Ascending aorta (tissue), 2 donors: ENCODE measurements around the gene KCNH5. TPM values are rescaled to one million over a fixed set of nuclear protein-coding genes. Genes with fewer than 3 reads are reported as not detected.

Experiments
- DNase-seq, 2 donors: peaks; one replicate each; pipeline ENCODE4 v3.0.0-alpha.2; 2019; ENCODE audit warnings: low spot score in 2 of 2
- H3K27ac ChIP-seq, 2 donors: fragments of 200-600 bp; sonication (generic); one replicate each; pipeline ENCODE4 v1.5.1; 2016 to 2017; ENCODE audit warnings: mild to moderate bottlenecking in 1 of 2
- H3K27me3 ChIP-seq: fragments of 200-600 bp; sonication (generic); one replicate; pipeline ENCODE4 v1.5.1; 2017
- H3K36me3 ChIP-seq, 2 donors: fragments of 200-600 bp; sonication (generic); one replicate each; pipeline ENCODE4 v1.5.1; 2016
- H3K4me1 ChIP-seq, 2 donors: fragments of 200-600 bp; sonication (generic); one replicate each; pipeline ENCODE4 v1.5.1; 2016 to 2017; ENCODE audit warnings: mild to moderate bottlenecking in 1 of 2
- H3K4me3 ChIP-seq, 2 donors: fragments of 200-600 bp; sonication (generic); one replicate each; pipeline ENCODE4 v1.5.1; 2016 to 2017; ENCODE audit warnings: mild to moderate bottlenecking in 1 of 2
- H3K9me3 ChIP-seq, 2 donors: fragments of 200-600 bp; sonication (generic); one replicate each; pipeline ENCODE4 v1.5.1; 2016
- intact Hi-C: fragments of 100-400 bp; cut with DNase I; formaldehyde crosslinking; loops from one replicate; pipeline ENCODE4 v1.15.1; 2023
- total RNA-seq: library from RNA; depleted of rRNA; stranded (reverse); fragments of >200 nt; gene quantifications from one replicate; pipeline ENCODE4 v1.1.0, GENCODE V29; 2016
- TF ChIP-seq, protein P1 (sequence below), 3 experiments: fragments of 200-600 bp in 2 of 3; fragments of 450-650 bp in 1 of 3; sonication (generic) in 2 of 3; IDR thresholded peaks; one replicate each; pipeline ENCODE4 v1.5.1; 2016 to 2019; ENCODE audit warnings: antibody characterized with exemption in 3 of 3, mild to moderate bottlenecking in 1 of 3, moderate library complexity in 1 of 3

Gene KCNH5
- total RNA-seq, 1 donor from 2014 or later = not detected

GRCh38 chr14:62665286-62665685 is 380.0 kb downstream of the KCNH5 start:
- H3K27me3 ChIP-seq = no peaks in the 10 kb centered on the region
- intact Hi-C loops = no loop called here

GRCh38 chr14:62663456-62663821 is 381.8 kb downstream of the KCNH5 start:
- TF ChIP-seq, protein P1, sequence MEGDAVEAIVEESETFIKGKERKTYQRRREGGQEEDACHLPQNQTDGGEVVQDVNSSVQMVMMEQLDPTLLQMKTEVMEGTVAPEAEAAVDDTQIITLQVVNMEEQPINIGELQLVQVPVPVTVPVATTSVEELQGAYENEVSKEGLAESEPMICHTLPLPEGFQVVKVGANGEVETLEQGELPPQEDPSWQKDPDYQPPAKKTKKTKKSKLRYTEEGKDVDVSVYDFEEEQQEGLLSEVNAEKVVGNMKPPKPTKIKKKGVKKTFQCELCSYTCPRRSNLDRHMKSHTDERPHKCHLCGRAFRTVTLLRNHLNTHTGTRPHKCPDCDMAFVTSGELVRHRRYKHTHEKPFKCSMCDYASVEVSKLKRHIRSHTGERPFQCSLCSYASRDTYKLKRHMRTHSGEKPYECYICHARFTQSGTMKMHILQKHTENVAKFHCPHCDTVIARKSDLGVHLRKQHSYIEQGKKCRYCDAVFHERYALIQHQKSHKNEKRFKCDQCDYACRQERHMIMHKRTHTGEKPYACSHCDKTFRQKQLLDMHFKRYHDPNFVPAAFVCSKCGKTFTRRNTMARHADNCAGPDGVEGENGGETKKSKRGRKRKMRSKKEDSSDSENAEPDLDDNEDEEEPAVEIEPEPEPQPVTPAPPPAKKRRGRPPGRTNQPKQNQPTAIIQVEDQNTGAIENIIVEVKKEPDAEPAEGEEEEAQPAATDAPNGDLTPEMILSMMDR (IDR thresholded peaks at IDR 0.05) = no peak
- no peak for DNase-seq
- Histone ChIP-seq H3K9me3 (no peaks in the 10 kb centered on the region), H3K36me3 (no peaks in the 10 kb centered on the region), H3K27me3 (no peaks in the 10 kb centered on the region), H3K4me1 (no peaks in the 10 kb centered on the region), H3K4me3 (no peak overlapping the region), H3K27ac (no peak overlapping the region)
- intact Hi-C loops = no loop called here

More at GRCh38 chr14:62665286-62665685, 380.0 kb downstream of the KCNH5 start:
- H3K9me3 ChIP-seq = no peaks in the 10 kb centered on the region
- H3K4me3 ChIP-seq = no peak overlapping the region
- H3K4me1 ChIP-seq = no peaks in the 10 kb centered on the region
- no peak for DNase-seq
- H3K27ac ChIP-seq = no peak overlapping the region
- H3K36me3 ChIP-seq = no peaks in the 10 kb centered on the region
- TF ChIP-seq, protein P1 (IDR thresholded peaks at IDR 0.05) = no peak

- H3K4me3 ChIP-seq = no peak overlapping the region
- no peaks in the 10 kb centered on the region for H3K36me3 ChIP-seq
- H3K27ac ChIP-seq = no peak overlapping the region
- TF ChIP-seq, protein P1 (IDR thresholded peaks at IDR 0.05) = no peak
- intact Hi-C loops = no loop called here
- no peaks in the 10 kb centered on the region for H3K27me3 ChIP-seq
- no peaks in the 10 kb centered on the region for H3K9me3 ChIP-seq
- no peak for DNase-seq
- no peaks in the 10 kb centered on the region for H3K4me1 ChIP-seq
These were observed 382.3 kb downstream of the KCNH5 start for GRCh38 chr14:62662811-62663455.

- Histone ChIP-seq H3K27me3 (no peaks in the 10 kb centered on the region), H3K9me3 (no peaks in the 10 kb centered on the region), H3K4me3 (no peak overlapping the region), H3K4me1 (no peaks in the 10 kb centered on the region), H3K36me3 (no peaks in the 10 kb centered on the region), H3K27ac (no peak overlapping the region)
- intact Hi-C loops = no loop called here
- TF ChIP-seq, protein P1 (IDR thresholded peaks at IDR 0.05) = no peak
- DNase-seq = no peak
These were observed 383.4 kb downstream of the KCNH5 start for GRCh38 chr14:62661818-62662217.

DNA sequence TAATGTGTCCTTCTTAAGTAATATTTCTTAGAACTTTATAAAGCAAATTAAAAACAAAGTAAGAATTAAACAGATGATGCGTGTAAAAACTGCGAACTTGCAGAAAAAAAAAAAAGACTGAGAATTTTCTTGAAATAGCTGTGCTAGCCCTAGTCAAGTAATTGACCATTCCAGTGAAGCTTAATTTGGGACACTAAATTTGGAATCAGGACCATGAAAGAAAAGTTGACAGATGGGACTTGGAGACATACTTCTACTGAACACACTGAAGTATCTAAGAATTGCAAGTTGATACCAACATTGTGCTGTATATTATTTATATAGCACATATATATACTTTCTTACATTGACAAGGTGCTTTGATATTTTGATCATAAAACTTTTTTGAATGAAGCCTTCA is 386.6 kb downstream of the KCNH5 start:
- intact Hi-C loops = no loop called here
- Histone ChIP-seq H3K4me1 (no peaks in the 10 kb centered on the region), H3K27me3 (no peaks in the 10 kb centered on the region), H3K36me3 (no peaks in the 10 kb centered on the region), H3K4me3 (no peak overlapping the region), H3K9me3 (no peaks in the 10 kb centered on the region), H3K27ac (no peak overlapping the region)
- TF ChIP-seq, protein P1 (IDR thresholded peaks at IDR 0.05) = no peak
- no peak for DNase-seq

DNA sequence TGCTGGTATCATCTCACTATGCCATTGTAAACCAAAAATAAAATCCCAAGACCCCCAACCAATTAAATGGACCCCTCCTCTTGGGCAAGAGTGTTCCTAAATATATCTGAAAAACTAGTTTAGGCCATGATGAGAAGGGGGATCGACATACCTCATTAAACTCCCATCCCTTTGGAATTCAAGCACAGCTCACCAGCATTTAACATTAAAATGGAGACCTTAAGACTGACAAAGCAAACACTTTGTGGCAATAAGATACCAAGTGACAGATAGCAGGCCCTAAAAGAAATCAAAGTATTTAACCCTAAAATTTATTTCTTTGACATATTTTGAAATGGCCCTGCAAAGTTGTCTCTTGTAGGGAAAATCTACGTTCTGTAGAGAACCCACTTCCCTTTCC is 387.9 kb downstream of the KCNH5 start:
- intact Hi-C loops = no loop called here
- DNase-seq = no peak

More for the DNA sequence above, 387.9 kb downstream of the KCNH5 start:
- no peak overlapping the region for H3K4me3 ChIP-seq
- no peaks in the 10 kb centered on the region for H3K36me3 ChIP-seq
- no peaks in the 10 kb centered on the region for H3K4me1 ChIP-seq
- no peaks in the 10 kb centered on the region for H3K27me3 ChIP-seq
- H3K9me3 ChIP-seq = no peaks in the 10 kb centered on the region
- no peak overlapping the region for H3K27ac ChIP-seq
- TF ChIP-seq, protein P1 (IDR thresholded peaks at IDR 0.05) = no peak
